Liver (tissue), 9 donors: ENCODE data around the gene C16orf74. TPM values are rescaled to one million over a fixed set of nuclear protein-coding genes. Genes with fewer than 3 reads are reported as not detected.

Experiments
- DNase-seq: peaks from one replicate; pipeline ENCODE4 v3.0.0-alpha.2; 2017; ENCODE audit warnings: low spot score
- H3K27ac ChIP-seq, 2 donors: one replicate each; pipeline ENCODE4 v1.7.0; 2013; ENCODE audit warnings: inconsistent platforms in 2 of 2, low read length in 2 of 2, control low read depth in 1 of 2, low read depth in 1 of 2, mild to moderate bottlenecking in 1 of 2
- H3K27me3 ChIP-seq, 4 donors: one replicate each; pipeline versions ENCODE4 v1.6.1 to v1.7.0; 2013; ENCODE audit warnings: low read length in 3 of 4, inconsistent platforms in 1 of 4, mild to moderate bottlenecking in 1 of 4, moderate library complexity in 1 of 4; ENCODE audit not compliant: control insufficient read depth in 4 of 4, insufficient read depth in 4 of 4
- H3K36me3 ChIP-seq, 4 donors: one replicate each; pipeline versions ENCODE4 v1.6.1 to v1.7.0; 2013; ENCODE audit warnings: low read length in 3 of 4, mild to moderate bottlenecking in 3 of 4, low read depth in 1 of 4, moderate library complexity in 1 of 4; ENCODE audit not compliant: control insufficient read depth in 4 of 4, insufficient read depth in 3 of 4
- H3K4me1 ChIP-seq, 4 donors: one replicate each; pipeline versions ENCODE4 v1.6.1 to v1.7.0; 2013; ENCODE audit warnings: low read length in 3 of 4, mild to moderate bottlenecking in 3 of 4, moderate library complexity in 1 of 4; ENCODE audit not compliant: control insufficient read depth in 4 of 4, insufficient read depth in 4 of 4
- H3K4me3 ChIP-seq, 3 donors: one replicate each; pipeline versions ENCODE4 v1.6.1 to v1.7.0; 2013; ENCODE audit warnings: low read length in 3 of 3, control low read depth in 1 of 3, low read depth in 1 of 3, mild to moderate bottlenecking in 1 of 3
- H3K9ac ChIP-seq, 2 donors: one replicate each; pipeline ENCODE4 v1.7.0; 2013; ENCODE audit warnings: low read length in 2 of 2, mild to moderate bottlenecking in 2 of 2, moderate library complexity in 2 of 2, control low read depth in 1 of 2, low read depth in 1 of 2
- H3K9me3 ChIP-seq, 4 donors: one replicate each; pipeline versions ENCODE4 v1.6.1 to v1.7.0; 2013; ENCODE audit warnings: low read length in 3 of 4; ENCODE audit not compliant: control insufficient read depth in 4 of 4
- ATF3 ChIP-seq: IDR thresholded peaks from 2 replicates; pipeline ENCODE4 v1.6.1; 2016; ENCODE audit warnings: antibody characterized with exemption
- CTCF ChIP-seq: fragments of 150-350 bp; IDR thresholded peaks from 2 replicates; pipeline ENCODE4 v1.5.1; 2017; ENCODE audit warnings: improper control_type of control experiment, low read depth, low read length; ENCODE audit not compliant: missing input control
- EGR1 ChIP-seq, 2 donors: IDR thresholded peaks; 2 replicates each; pipeline ENCODE4 v1.6.1; 2016 to 2018; ENCODE audit warnings: antibody characterized with exemption in 2 of 2, low read depth in 2 of 2
- FOXA1 ChIP-seq: IDR thresholded peaks from 2 replicates; pipeline ENCODE4 v1.6.1; 2016; ENCODE audit warnings: antibody characterized with exemption
- FOXA2 ChIP-seq: IDR thresholded peaks from 2 replicates; pipeline ENCODE4 v1.6.1; 2016; ENCODE audit warnings: antibody characterized with exemption
- GABPA ChIP-seq, 2 donors: IDR thresholded peaks in 1 of 2; conservative IDR thresholded peaks in 1 of 2; 2 replicates each; pipeline ENCODE4 v1.6.1; 2016; ENCODE audit warnings: antibody characterized with exemption in 2 of 2, mild to moderate bottlenecking in 1 of 2, moderate library complexity in 1 of 2
- HNF4G ChIP-seq: IDR thresholded peaks from 2 replicates; pipeline ENCODE4 v1.6.1; 2016; ENCODE audit warnings: antibody characterized with exemption
- JUND ChIP-seq, 2 donors: IDR thresholded peaks; 2 replicates each; pipeline ENCODE4 v1.6.1; 2016; ENCODE audit warnings: antibody characterized with exemption in 2 of 2
- MAX ChIP-seq: IDR thresholded peaks from 2 replicates; pipeline ENCODE4 v1.6.1; 2016; ENCODE audit warnings: antibody characterized with exemption
- NR2F2 ChIP-seq: IDR thresholded peaks from 2 replicates; pipeline ENCODE4 v1.6.1; 2016; ENCODE audit warnings: antibody characterized with exemption
- REST ChIP-seq: IDR thresholded peaks from 2 replicates; pipeline ENCODE4 v1.6.1; 2016; ENCODE audit warnings: antibody characterized with exemption, mild to moderate bottlenecking
- RXRA ChIP-seq, 2 donors: IDR thresholded peaks; 2 replicates each; pipeline ENCODE4 v1.6.1; 2017 to 2018; ENCODE audit warnings: antibody characterized with exemption in 2 of 2, mild to moderate bottlenecking in 1 of 2
- SP1 ChIP-seq: IDR thresholded peaks from 2 replicates; pipeline ENCODE4 v1.6.1; 2018; ENCODE audit warnings: antibody characterized with exemption, mild to moderate bottlenecking
- TAF1 ChIP-seq: conservative IDR thresholded peaks from 2 replicates; pipeline ENCODE4 v1.6.1; 2016; ENCODE audit warnings: antibody characterized with exemption, mild to moderate bottlenecking
- ZBTB33 ChIP-seq: IDR thresholded peaks from 2 replicates; pipeline ENCODE4 v1.6.1; 2016; ENCODE audit warnings: antibody characterized with exemption
- WGBS: extraction: QIAGEN DNeasy Blood & Tissue Kit; methylation state at CpG from one replicate; pipeline ENCODE4 v1.1.7; 2013; 5-methylcytosine and 5-hydroxymethylcytosine counted together
- polyA plus RNA-seq, 2 donors: library from polyadenylated mRNA; stranded (reverse) in 1 of 2; unstranded in 1 of 2; fragments of 200-250 nt in 1 of 2; fragments of >200 nt in 1 of 2; fragmentation: Nextera tagmentation in 1 of 2; extraction: Ambion mirVana in 1 of 2; gene quantifications; one replicate each; pipeline versions ENCODE4 v1.2.1 to v1.2.3, GENCODE V29; 2013 to 2015
- total RNA-seq, 2 donors: library from RNA; depleted of rRNA; stranded (reverse); fragments of >200 nt; gene quantifications; one replicate each; pipeline ENCODE4 v1.2.3, GENCODE V29; 2014
- donor health status: healthy.
- donor health status: healthy.
- donor health status: healthy.
- donor health status: healthy.
- donor health status: healthy.

The C16orf74 gene
- total and polyA plus RNA-seq, 4 donors, result 0.37 to 0.75 (median 0.43) TPM

- H3K9ac ChIP-seq, result no peak overlapping the region
- no peaks in the 10 kb centered on the region for H3K36me3 ChIP-seq
- DNase-seq, result no peak
- no peak overlapping the region for H3K27ac ChIP-seq
- WGBS, result 85% methylated on average over 2 of the region's 2 CpGs
- H3K4me1 ChIP-seq, result no peaks in the 10 kb centered on the region
- TF ChIP-seq REST (no peak), SP1 (no peak), MAX (no peak), HNF4G (no peak), FOXA2 (no peak), ATF3 (no peak), RXRA (IDR thresholded peaks at IDR 0.05) (no peak), NR2F2 (no peak), JUND (IDR thresholded peaks at IDR 0.05) (no peak), EGR1 (IDR thresholded peaks at IDR 0.05; ENCODE audit: low read depth in 2 of 2) (no peak), FOXA1 (no peak), CTCF (no peak), GABPA (IDR thresholded peaks at IDR 0.05 in 1 of 2, conservative IDR thresholded peaks at IDR 0.05 in 1 of 2) (no peak), ZBTB33 (no peak), TAF1 (no peak)
- H3K4me3 ChIP-seq, result no peak overlapping the region
- no peaks in the 10 kb centered on the region for H3K27me3 ChIP-seq
- no peaks in the 10 kb centered on the region for H3K9me3 ChIP-seq
Observed at GRCh38 chr16:85763616-85764015, 12.7 kb upstream of the C16orf74 start.

GRCh38 chr16:85762970-85763369 is 12.1 kb upstream of the C16orf74 start:
- no peak overlapping the region for H3K9ac ChIP-seq
- no peak overlapping the region for H3K4me3 ChIP-seq
- WGBS, result 89% methylated on average over 12 of the region's 12 CpGs
- TF ChIP-seq SP1 (no peak), CTCF (no peak), GABPA (IDR thresholded peaks at IDR 0.05 in 1 of 2, conservative IDR thresholded peaks at IDR 0.05 in 1 of 2) (no peak)
- no peaks in the 10 kb centered on the region for H3K4me1 ChIP-seq
- no peak for DNase-seq
- no peaks in the 10 kb centered on the region for H3K9me3 ChIP-seq
- H3K27me3 ChIP-seq, result no peaks in the 10 kb centered on the region
- H3K36me3 ChIP-seq, result no peaks in the 10 kb centered on the region
- no peak overlapping the region for H3K27ac ChIP-seq
